ENCODE data around the gene ZNF516.

DNA sequence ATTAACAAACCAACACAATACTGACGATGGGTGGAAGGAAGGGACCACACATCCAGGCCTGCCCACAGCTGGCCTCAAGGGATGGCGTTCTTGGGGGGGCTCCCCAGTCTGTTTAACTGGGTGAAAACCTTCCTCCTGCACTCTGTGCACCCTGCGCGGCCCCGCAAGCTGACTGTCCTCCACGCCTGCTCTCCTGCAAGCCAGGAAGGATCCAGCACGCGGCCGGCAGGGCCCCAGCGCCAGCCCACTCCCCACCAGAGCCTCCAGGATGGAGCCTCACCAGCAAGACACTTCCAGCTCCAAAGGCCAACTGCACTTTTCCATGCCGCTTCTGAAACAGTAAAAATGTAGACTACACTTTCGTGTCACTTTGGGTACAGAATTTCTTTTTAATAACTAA, 135.1 kb downstream of the ZNF516 start:
- TF ChIP-seq, protein P1, sequence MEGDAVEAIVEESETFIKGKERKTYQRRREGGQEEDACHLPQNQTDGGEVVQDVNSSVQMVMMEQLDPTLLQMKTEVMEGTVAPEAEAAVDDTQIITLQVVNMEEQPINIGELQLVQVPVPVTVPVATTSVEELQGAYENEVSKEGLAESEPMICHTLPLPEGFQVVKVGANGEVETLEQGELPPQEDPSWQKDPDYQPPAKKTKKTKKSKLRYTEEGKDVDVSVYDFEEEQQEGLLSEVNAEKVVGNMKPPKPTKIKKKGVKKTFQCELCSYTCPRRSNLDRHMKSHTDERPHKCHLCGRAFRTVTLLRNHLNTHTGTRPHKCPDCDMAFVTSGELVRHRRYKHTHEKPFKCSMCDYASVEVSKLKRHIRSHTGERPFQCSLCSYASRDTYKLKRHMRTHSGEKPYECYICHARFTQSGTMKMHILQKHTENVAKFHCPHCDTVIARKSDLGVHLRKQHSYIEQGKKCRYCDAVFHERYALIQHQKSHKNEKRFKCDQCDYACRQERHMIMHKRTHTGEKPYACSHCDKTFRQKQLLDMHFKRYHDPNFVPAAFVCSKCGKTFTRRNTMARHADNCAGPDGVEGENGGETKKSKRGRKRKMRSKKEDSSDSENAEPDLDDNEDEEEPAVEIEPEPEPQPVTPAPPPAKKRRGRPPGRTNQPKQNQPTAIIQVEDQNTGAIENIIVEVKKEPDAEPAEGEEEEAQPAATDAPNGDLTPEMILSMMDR (tag by site-specific recombination; IDR thresholded peaks at IDR 0.05), result no peak
- TF ChIP-seq MZF1 (tag by site-specific recombination; IDR thresholded peaks at IDR 0.05; ENCODE audit: borderline replicate concordance) (no peak), ZFP37 (tag by site-specific recombination; IDR thresholded peaks at IDR 0.05) (no peak), ZNF138 (tag by site-specific recombination; IDR thresholded peaks at IDR 0.05; ENCODE audit: borderline replicate concordance) (no peak), ZBTB20 (tag by site-specific recombination; IDR thresholded peaks at IDR 0.05) (no peak), ZNF239 (tag by site-specific recombination; IDR thresholded peaks at IDR 0.05) (no peak), PATZ1 (tag by site-specific recombination; IDR thresholded peaks at IDR 0.05) (no peak), ZNF274 (IDR thresholded peaks at IDR 0.05; ENCODE audit: low read length) (no peak), ZNF274 (tag by site-specific recombination; IDR thresholded peaks at IDR 0.05; ENCODE audit: borderline replicate concordance) (no peak), ZFP69B (tag by site-specific recombination; IDR thresholded peaks at IDR 0.05) (no peak), ZNF169 (tag by site-specific recombination; IDR thresholded peaks at IDR 0.05) (no peak), ZNF26 (tag by site-specific recombination; IDR thresholded peaks at IDR 0.05) (no peak), ZNF510 (tag by site-specific recombination; IDR thresholded peaks at IDR 0.05; ENCODE audit: insufficient replicate concordance) (no peak), REST (tag by site-specific recombination; IDR thresholded peaks at IDR 0.05) (no peak)
- TF ChIP-seq, protein P2, sequence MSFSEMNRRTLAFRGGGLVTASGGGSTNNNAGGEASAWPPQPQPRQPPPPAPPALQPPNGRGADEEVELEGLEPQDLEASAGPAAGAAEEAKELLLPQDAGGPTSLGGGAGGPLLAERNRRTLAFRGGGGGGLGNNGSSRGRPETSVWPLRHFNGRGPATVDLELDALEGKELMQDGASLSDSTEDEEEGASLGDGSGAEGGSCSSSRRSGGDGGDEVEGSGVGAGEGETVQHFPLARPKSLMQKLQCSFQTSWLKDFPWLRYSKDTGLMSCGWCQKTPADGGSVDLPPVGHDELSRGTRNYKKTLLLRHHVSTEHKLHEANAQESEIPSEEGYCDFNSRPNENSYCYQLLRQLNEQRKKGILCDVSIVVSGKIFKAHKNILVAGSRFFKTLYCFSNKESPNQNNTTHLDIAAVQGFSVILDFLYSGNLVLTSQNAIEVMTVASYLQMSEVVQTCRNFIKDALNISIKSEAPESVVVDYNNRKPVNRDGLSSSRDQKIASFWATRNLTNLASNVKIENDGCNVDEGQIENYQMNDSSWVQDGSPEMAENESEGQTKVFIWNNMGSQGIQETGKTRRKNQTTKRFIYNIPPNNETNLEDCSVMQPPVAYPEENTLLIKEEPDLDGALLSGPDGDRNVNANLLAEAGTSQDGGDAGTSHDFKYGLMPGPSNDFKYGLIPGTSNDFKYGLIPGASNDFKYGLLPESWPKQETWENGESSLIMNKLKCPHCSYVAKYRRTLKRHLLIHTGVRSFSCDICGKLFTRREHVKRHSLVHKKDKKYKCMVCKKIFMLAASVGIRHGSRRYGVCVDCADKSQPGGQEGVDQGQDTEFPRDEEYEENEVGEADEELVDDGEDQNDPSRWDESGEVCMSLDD (tag by site-specific recombination; IDR thresholded peaks at IDR 0.05), result no peak

Measured in HEK293 (cell line).